Measurements from ENCODE around the gene OTUD7B. TPM values are rescaled to one million over a fixed set of nuclear protein-coding genes. Genes with fewer than 3 reads are reported as not detected.
A peak's percentile ranks its signal among the peaks of the same experiment; 100 is the strongest.
"Not testable (repeated sequence)": the region's sequence is repeated elsewhere in the genome, so short reads cannot be mapped to it uniquely, and the experiment has no call there.

The OTUD7B gene
- total and polyA plus RNA-seq, 7 donors, result 6.0 to 25.2 (median 17.0) TPM

DNA sequence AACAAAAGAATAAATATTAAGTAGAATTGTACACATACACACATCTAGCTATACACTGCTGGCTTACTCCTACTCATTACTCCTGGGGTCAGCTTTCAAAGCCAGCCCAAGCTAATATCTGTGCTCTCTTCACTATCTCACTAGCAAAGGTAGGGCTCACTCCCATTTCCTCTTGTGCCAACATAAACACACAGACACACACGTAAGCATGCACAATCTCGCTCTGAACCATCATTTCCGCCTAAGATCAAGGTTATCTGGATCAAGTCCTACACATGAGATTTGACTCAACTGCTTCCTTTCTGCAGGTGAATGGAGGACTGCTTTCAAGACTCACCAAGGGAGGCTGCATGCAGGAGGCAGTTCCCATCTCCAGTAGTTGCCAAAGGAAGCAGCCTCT is 45.1 kb downstream of the OTUD7B start:
- no peak for DNase-seq
- no peaks in the 10 kb centered on the region for H3K27me3 ChIP-seq
- no peaks in the 10 kb centered on the region for H3K9me3 ChIP-seq
- H3K27ac ChIP-seq, result no peak overlapping the region
- 83 to 91% methylated on average over 3 of the region's 3 CpGs for WGBS, 2 donors
- intact Hi-C loops (cut with DNase I), result no loop called here
- H3K4me1 ChIP-seq, result peaks cover 0 to 7% (median 3%) of the 10 kb centered on the region in 4 donors
- no peak for TF ChIP-seq POLR2A (IDR thresholded peaks at IDR 0.05)
- H3K4me3 ChIP-seq, result no peak overlapping the region
- H3K36me3 ChIP-seq, result peaks cover 12 to 86% (median 46%) of the 10 kb centered on the region in 4 donors

DNA sequence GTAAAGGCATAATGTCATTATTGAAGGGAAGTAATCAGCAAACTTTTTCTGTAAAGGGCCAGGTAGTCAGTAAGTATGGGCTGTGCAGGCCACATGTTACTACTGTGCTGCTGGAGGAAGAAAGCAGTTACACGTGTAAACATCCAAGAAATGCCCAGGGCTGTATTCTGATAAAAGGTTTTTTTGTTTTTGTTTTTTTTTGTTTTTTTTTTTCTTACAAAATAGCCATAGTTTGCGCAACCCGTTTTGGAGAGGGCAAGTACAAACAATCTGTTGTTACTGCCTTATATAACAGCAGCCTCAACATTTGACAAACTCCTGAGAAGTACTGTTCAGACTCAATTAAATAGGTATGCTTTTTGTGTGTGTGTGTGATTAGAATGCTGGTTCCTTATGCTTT is 47.2 kb downstream of the OTUD7B start:
- H3K36me3 ChIP-seq, result peaks cover 3 to 83% (median 44%) of the 10 kb centered on the region in 4 donors
- peaks cover 0 to 7% (median 3%) of the 10 kb centered on the region in 4 donors for H3K4me1 ChIP-seq
- 51 to 70% methylated on average over 3 of the region's 3 CpGs for WGBS, 2 donors
- TF ChIP-seq, protein P1, sequence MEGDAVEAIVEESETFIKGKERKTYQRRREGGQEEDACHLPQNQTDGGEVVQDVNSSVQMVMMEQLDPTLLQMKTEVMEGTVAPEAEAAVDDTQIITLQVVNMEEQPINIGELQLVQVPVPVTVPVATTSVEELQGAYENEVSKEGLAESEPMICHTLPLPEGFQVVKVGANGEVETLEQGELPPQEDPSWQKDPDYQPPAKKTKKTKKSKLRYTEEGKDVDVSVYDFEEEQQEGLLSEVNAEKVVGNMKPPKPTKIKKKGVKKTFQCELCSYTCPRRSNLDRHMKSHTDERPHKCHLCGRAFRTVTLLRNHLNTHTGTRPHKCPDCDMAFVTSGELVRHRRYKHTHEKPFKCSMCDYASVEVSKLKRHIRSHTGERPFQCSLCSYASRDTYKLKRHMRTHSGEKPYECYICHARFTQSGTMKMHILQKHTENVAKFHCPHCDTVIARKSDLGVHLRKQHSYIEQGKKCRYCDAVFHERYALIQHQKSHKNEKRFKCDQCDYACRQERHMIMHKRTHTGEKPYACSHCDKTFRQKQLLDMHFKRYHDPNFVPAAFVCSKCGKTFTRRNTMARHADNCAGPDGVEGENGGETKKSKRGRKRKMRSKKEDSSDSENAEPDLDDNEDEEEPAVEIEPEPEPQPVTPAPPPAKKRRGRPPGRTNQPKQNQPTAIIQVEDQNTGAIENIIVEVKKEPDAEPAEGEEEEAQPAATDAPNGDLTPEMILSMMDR (IDR thresholded peaks at IDR 0.05), result no peak
- TF ChIP-seq EP300 (IDR thresholded peaks at IDR 0.05), result no peak
- H3K9me3 ChIP-seq, result no peaks in the 10 kb centered on the region
- H3K27me3 ChIP-seq, result no peaks in the 10 kb centered on the region
- DNase-seq, result no peak
- intact Hi-C loops (cut with DNase I), result loop anchor here (5.0 kb wide), 1 partner anchor 224 kb away; no protein-coding TSS in a partner anchor
- H3K27ac ChIP-seq, result peak overlapping the region in 3 of 4 donors; percentile 15 to 58 (median 47)
- no peak overlapping the region for H3K4me3 ChIP-seq

GRCh38 chr1:149962736-149963135 is 47.8 kb downstream of the OTUD7B start:
- Histone ChIP-seq H3K27ac (peak overlapping the region; percentile 40 to 58 (median 50)), H3K27me3 (no peaks in the 10 kb centered on the region), H3K9me3 (no peaks in the 10 kb centered on the region), H3K4me3 (no peak overlapping the region), H3K36me3 (peaks cover 6 to 83% (median 46%) of the 10 kb centered on the region in 4 donors), H3K4me1 (peaks cover 0 to 7% (median 3%) of the 10 kb centered on the region in 4 donors)
- WGBS, 2 donors, result 61 to 81% methylated on average over 2 of the region's 2 CpGs
- DNase-seq, result no peak
- intact Hi-C loops (cut with DNase I), result loop anchor here (1.0 to 5.0 kb wide), 3 partner anchors 88 to 225 kb away; no protein-coding TSS in a partner anchor
- TF ChIP-seq, protein P1 (IDR thresholded peaks at IDR 0.05), result no peak
- TF ChIP-seq POLR2AphosphoS5 (IDR thresholded peaks at IDR 0.05), result no peak
- no peak for TF ChIP-seq EP300 (IDR thresholded peaks at IDR 0.05)
- no peak for TF ChIP-seq POLR2A (IDR thresholded peaks at IDR 0.05)

GRCh38 chr1:149962039-149962647 is 48.4 kb downstream of the OTUD7B start:
- H3K36me3 ChIP-seq, result peaks cover 8 to 85% (median 49%) of the 10 kb centered on the region in 4 donors
- intact Hi-C loops (cut with DNase I), result loop anchor here (1.0 to 5.0 kb wide), 3 partner anchors 88 to 225 kb away; no protein-coding TSS in a partner anchor

DNA sequence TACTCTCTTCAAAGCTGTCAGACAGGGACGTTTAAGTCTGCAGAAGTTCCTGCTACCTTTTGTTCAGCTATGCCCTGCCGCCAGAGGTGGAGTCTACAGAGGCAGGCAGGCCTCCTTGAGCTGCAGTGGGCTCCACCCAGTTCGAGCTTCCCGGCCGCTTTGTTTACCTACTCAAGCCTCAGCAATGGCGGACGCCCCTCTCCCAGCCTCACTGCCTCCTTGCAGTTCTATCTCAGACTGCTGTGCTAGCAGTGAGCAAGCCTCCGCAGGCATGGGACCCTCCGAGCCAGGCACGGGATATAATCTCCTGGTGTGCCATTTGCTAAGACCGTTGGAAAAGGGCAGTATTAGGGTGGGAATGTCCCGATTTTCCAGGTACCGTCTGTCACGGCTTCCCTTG is 53.0 kb downstream of the OTUD7B start:
- H3K9me3 ChIP-seq; H3K27me3 ChIP-seq; H3K4me1 ChIP-seq; H3K27ac ChIP-seq; intact Hi-C loops (cut with DNase I); DNase-seq; H3K4me3 ChIP-seq: not testable (repeated sequence)
- peaks cover 8 to 50% (median 17%) of the 10 kb centered on the region in 4 donors for H3K36me3 ChIP-seq
- WGBS, 2 donors, result 96 to 97% methylated on average over 14 of the region's 14 CpGs

More at GRCh38 chr1:149962039-149962647, 48.4 kb downstream of the OTUD7B start:
- H3K4me3 ChIP-seq, result no peak overlapping the region
- H3K27me3 ChIP-seq, result no peaks in the 10 kb centered on the region
- H3K9me3 ChIP-seq, result no peaks in the 10 kb centered on the region
- peak overlapping the region; percentile 40 to 58 (median 50) for H3K27ac ChIP-seq
- TF ChIP-seq POLR2AphosphoS5 (IDR thresholded peaks at IDR 0.05) (no peak), POLR2A (IDR thresholded peaks at IDR 0.05) (no peak)
- TF ChIP-seq, protein P1 (IDR thresholded peaks at IDR 0.05), result peak; percentile 68 to 79 (median 74)
- no peak for DNase-seq
- 25% methylated on average over 3 of the region's 3 CpGs for WGBS, 2 donors
- H3K4me1 ChIP-seq, result peaks cover 0 to 7% (median 3%) of the 10 kb centered on the region in 4 donors

All from sigmoid colon (tissue), 7 donors.